H9 (cell line): ENCODE results near the gene TSPYL6. TPM values are rescaled to one million over a fixed set of nuclear protein-coding genes. Genes with fewer than 3 reads are reported as not detected.

Experiments used
- DNase-seq: peaks from one replicate; pipeline ENCODE4 v3.0.0-alpha.2; 2017
- H2AFZ ChIP-seq: one replicate; pipeline ENCODE4 v1.6.1; 2013; ENCODE audit warnings: mild to moderate bottlenecking, low read length, control low read depth, moderate library complexity
- H2AK5ac ChIP-seq: 2 replicates; pipeline ENCODE4 v1.6.1; 2013; ENCODE audit warnings: low read length, control low read depth, mixed read lengths; ENCODE audit not compliant: insufficient read length
- H2BK120ac ChIP-seq: one replicate; pipeline ENCODE4 v1.6.1; 2013; ENCODE audit warnings: low read depth, mild to moderate bottlenecking, low read length, control low read depth, inconsistent platforms; ENCODE audit not compliant: poor library complexity, severe bottlenecking
- H2BK12ac ChIP-seq: 2 replicates; pipeline ENCODE4 v1.6.1; 2013; ENCODE audit warnings: low read length, control low read depth, mixed read lengths, low read depth; ENCODE audit not compliant: insufficient read length
- H2BK15ac ChIP-seq: 2 replicates; pipeline ENCODE4 v1.6.1; 2013; ENCODE audit warnings: low read depth, low read length, control low read depth
- H2BK20ac ChIP-seq: one replicate; pipeline ENCODE4 v1.6.1; 2013; ENCODE audit warnings: low read depth, mild to moderate bottlenecking, low read length, control low read depth, inconsistent platforms; ENCODE audit not compliant: poor library complexity, severe bottlenecking
- H2BK5ac ChIP-seq: 2 replicates; pipeline ENCODE4 v1.6.1; 2013; ENCODE audit warnings: low read length, control low read depth, mixed read lengths; ENCODE audit not compliant: insufficient read length
- H3K14ac ChIP-seq: 2 replicates; pipeline ENCODE4 v1.6.1; 2013; ENCODE audit warnings: low read length, control low read depth; ENCODE audit not compliant: insufficient read depth
- H3K18ac ChIP-seq: 2 replicates; pipeline ENCODE4 v1.6.1; 2013; ENCODE audit warnings: low read depth, mild to moderate bottlenecking, mixed read lengths, low read length, control low read depth; ENCODE audit not compliant: insufficient read length
- H3K23ac ChIP-seq: 2 replicates; pipeline ENCODE4 v1.6.1; 2013; ENCODE audit warnings: low read length, control low read depth, mixed read lengths, low read depth; ENCODE audit not compliant: insufficient read length
- H3K23me2 ChIP-seq: 2 replicates; pipeline ENCODE4 v1.6.1; 2013; ENCODE audit warnings: low read depth, mild to moderate bottlenecking, mixed read lengths, low read length, control low read depth; ENCODE audit not compliant: insufficient read length, poor library complexity, severe bottlenecking
- H3K27ac ChIP-seq: 2 replicates; pipeline ENCODE4 v1.5.1; 2013; ENCODE audit warnings: low read length, control low read depth, mixed read lengths, low read depth; ENCODE audit not compliant: insufficient read length
- H3K27me3 ChIP-seq: 2 replicates; pipeline ENCODE4 v1.6.1; 2013; ENCODE audit warnings: low read length, control low read depth, inconsistent platforms; ENCODE audit not compliant: insufficient read depth
- H3K4ac ChIP-seq: 2 replicates; pipeline ENCODE4 v1.6.1; 2013; ENCODE audit warnings: low read depth, mild to moderate bottlenecking, control low read depth, inconsistent platforms, low read length, moderate library complexity
- H3K4me1 ChIP-seq: 2 replicates; pipeline ENCODE4 v1.6.1; 2013; ENCODE audit warnings: low read length, control low read depth, inconsistent platforms; ENCODE audit not compliant: insufficient read depth
- H3K4me2 ChIP-seq: 2 replicates; pipeline ENCODE4 v1.6.1; 2013; ENCODE audit warnings: low read length, control low read depth, mixed read lengths; ENCODE audit not compliant: insufficient read length, insufficient read depth
- H3K56ac ChIP-seq: 2 replicates; pipeline ENCODE4 v1.6.1; 2013; ENCODE audit warnings: low read depth, mild to moderate bottlenecking, mixed read lengths, low read length, control low read depth; ENCODE audit not compliant: insufficient read length
- H3K79me1 ChIP-seq: 2 replicates; pipeline ENCODE4 v1.6.1; 2013; ENCODE audit warnings: low read depth, mild to moderate bottlenecking, moderate library complexity, low read length, control low read depth, inconsistent platforms; ENCODE audit not compliant: insufficient read depth, poor library complexity, severe bottlenecking
- H3K79me2 ChIP-seq: 2 replicates; pipeline ENCODE4 v1.6.1; 2013; ENCODE audit warnings: low read length, control low read depth, inconsistent platforms; ENCODE audit not compliant: insufficient read depth
- H3K9ac ChIP-seq: 2 replicates; pipeline ENCODE4 v1.6.1; 2013; ENCODE audit warnings: low read length, control low read depth, mixed read lengths; ENCODE audit not compliant: insufficient read length; ENCODE audit errors: extremely low read depth
- H3K9me3 ChIP-seq: one replicate; pipeline ENCODE4 v1.6.1; 2013; ENCODE audit warnings: low read depth, low read length, inconsistent platforms; ENCODE audit not compliant: control insufficient read depth
- H3T11ph ChIP-seq: one replicate; pipeline ENCODE4 v1.6.1; 2013; ENCODE audit warnings: mild to moderate bottlenecking, low read length, control low read depth, inconsistent platforms
- H4K20me1 ChIP-seq: one replicate; pipeline ENCODE4 v1.6.1; 2013; ENCODE audit not compliant: control insufficient read depth, insufficient read length, insufficient read depth
- H4K5ac ChIP-seq: 2 replicates; pipeline ENCODE4 v1.6.1; 2013; ENCODE audit warnings: low read depth, mild to moderate bottlenecking, mixed read lengths, low read length, control low read depth; ENCODE audit not compliant: insufficient read length
- H4K8ac ChIP-seq: replicated peaks from 2 replicates; pipeline ENCODE4 v1.6.1; 2013; ENCODE audit warnings: low read length, control low read depth, mixed read lengths, low read depth; ENCODE audit not compliant: insufficient read length
- H4K91ac ChIP-seq: 2 replicates; pipeline ENCODE4 v1.6.1; 2013; ENCODE audit warnings: low read depth, mild to moderate bottlenecking, moderate library complexity, mixed read lengths, low read length, control low read depth; ENCODE audit not compliant: insufficient read length
- H3K27ac Mint-ChIP-seq, 3 experiments: 2 replicates in 2 of 3; 3 replicates in 1 of 3; pipeline ENCODE4 v1.8.0; 2020 to 2021; ENCODE audit warnings: mixed read lengths in 3 of 3, mild to moderate bottlenecking in 1 of 3, moderate library complexity in 1 of 3
- H3K27me3 Mint-ChIP-seq: 2 replicates; pipeline ENCODE4 v1.8.0; 2021; ENCODE audit warnings: low read depth, mild to moderate bottlenecking, moderate library complexity, mixed read lengths
- H3K36me3 Mint-ChIP-seq, 3 experiments: 2 replicates in 2 of 3; 3 replicates in 1 of 3; pipeline ENCODE4 v1.8.0; 2020 to 2021; ENCODE audit warnings: low read depth in 3 of 3, mixed read lengths in 3 of 3; ENCODE audit not compliant: insufficient read depth in 1 of 3
- H3K4me1 Mint-ChIP-seq, 2 experiments: 2 replicates each; pipeline ENCODE4 v1.8.0; 2020; ENCODE audit warnings: mixed read lengths in 2 of 2
- H3K4me3 Mint-ChIP-seq, 2 experiments: 2 replicates in 1 of 2; 3 replicates in 1 of 2; pipeline ENCODE4 v1.8.0; 2020 to 2021; ENCODE audit warnings: mild to moderate bottlenecking in 2 of 2, mixed read lengths in 2 of 2, moderate library complexity in 1 of 2
- H3K9me3 Mint-ChIP-seq, 2 experiments: 2 replicates in 1 of 2; 3 replicates in 1 of 2; pipeline ENCODE4 v1.8.0; 2020; ENCODE audit warnings: mild to moderate bottlenecking in 2 of 2, mixed read lengths in 2 of 2, moderate library complexity in 1 of 2
- WGBS: extraction: QIAGEN DNeasy Blood & Tissue Kit; methylation state at CpG from one replicate; pipeline ENCODE4 v1.1.7; 2013; ENCODE audit warnings: missing lambda C conversion rate, low lambda C conversion rate, mixed read lengths; ENCODE audit not compliant: insufficient read length; ENCODE audit errors: extremely low coverage; 5-methylcytosine and 5-hydroxymethylcytosine counted together
- total RNA-seq: library from RNA; stranded (reverse); gene quantifications from 2 replicates; pipeline ENCODE4 v1.2.1, GENCODE V29; 2021
- TF ChIP-seq, protein P1 (sequence below): fragments of 200-600 bp; sonication (generic); conservative IDR thresholded peaks from 3 replicates; pipeline ENCODE4 v1.8.0; 2021; ENCODE audit warnings: antibody characterized with exemption, mild to moderate bottlenecking

TSPYL6 gene
- total RNA-seq, 1 experiment from 2014 or later, result not detected

- Histone ChIP-seq H3K23ac (no peak overlapping the region), H4K5ac (no peak overlapping the region), H2AFZ (no peak overlapping the region), H4K91ac (no peak overlapping the region), H3K14ac (no peak overlapping the region), H2BK15ac (no peak overlapping the region), H3K27me3 (no peaks in the 10 kb centered on the region), H3K4me2 (no peak overlapping the region), H3K23me2 (no peaks in the 10 kb centered on the region), H3K18ac (no peak overlapping the region), H3K79me2 (no peaks in the 10 kb centered on the region), H2BK120ac (no peak overlapping the region), H2BK20ac (no peak overlapping the region), H4K20me1 (no peaks in the 10 kb centered on the region), H3K79me1 (no peaks in the 10 kb centered on the region), H3K56ac (no peak overlapping the region), H4K8ac (no peak overlapping the region), H3K4me1 (no peaks in the 10 kb centered on the region), H3K4ac (no peak overlapping the region), H3K27ac (no peak overlapping the region), H2BK12ac (no peak overlapping the region), H3K9me3 (no peaks in the 10 kb centered on the region), H3K9ac (no peak overlapping the region), H3T11ph (no peak overlapping the region), H2AK5ac (no peak overlapping the region), H2BK5ac (no peak overlapping the region)
- no peaks in the 10 kb centered on the region for H3K36me3 Mint-ChIP-seq
- peaks cover 0 to 2% of the 10 kb centered on the region in 2 experiments; a peak in 1 of 5 replicates for H3K9me3 Mint-ChIP-seq
- no peaks in the 10 kb centered on the region for H3K27me3 Mint-ChIP-seq
- H3K4me3 Mint-ChIP-seq, result no peak overlapping the region
- no CpG with 5 or more reads among the region's 37 CpGs for WGBS
- TF ChIP-seq, protein P1, sequence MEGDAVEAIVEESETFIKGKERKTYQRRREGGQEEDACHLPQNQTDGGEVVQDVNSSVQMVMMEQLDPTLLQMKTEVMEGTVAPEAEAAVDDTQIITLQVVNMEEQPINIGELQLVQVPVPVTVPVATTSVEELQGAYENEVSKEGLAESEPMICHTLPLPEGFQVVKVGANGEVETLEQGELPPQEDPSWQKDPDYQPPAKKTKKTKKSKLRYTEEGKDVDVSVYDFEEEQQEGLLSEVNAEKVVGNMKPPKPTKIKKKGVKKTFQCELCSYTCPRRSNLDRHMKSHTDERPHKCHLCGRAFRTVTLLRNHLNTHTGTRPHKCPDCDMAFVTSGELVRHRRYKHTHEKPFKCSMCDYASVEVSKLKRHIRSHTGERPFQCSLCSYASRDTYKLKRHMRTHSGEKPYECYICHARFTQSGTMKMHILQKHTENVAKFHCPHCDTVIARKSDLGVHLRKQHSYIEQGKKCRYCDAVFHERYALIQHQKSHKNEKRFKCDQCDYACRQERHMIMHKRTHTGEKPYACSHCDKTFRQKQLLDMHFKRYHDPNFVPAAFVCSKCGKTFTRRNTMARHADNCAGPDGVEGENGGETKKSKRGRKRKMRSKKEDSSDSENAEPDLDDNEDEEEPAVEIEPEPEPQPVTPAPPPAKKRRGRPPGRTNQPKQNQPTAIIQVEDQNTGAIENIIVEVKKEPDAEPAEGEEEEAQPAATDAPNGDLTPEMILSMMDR, result no peak
- DNase-seq, result no peak
- no peak overlapping the region; a peak in 1 of 7 replicates for H3K27ac Mint-ChIP-seq
- H3K4me1 Mint-ChIP-seq, result peaks cover 4 to 8% of the 10 kb centered on the region in 2 experiments
Measured at GRCh38 chr2:54255230-54256090, 569 bp downstream of the TSPYL6 start.
